Nephron (organoid): ENCODE data around the gene KLHL17.

Source experiments
- H3K27ac Mint-ChIP-seq, 3 experiments: 2 replicates each; pipeline ENCODE4 v1.8.0; 2020; ENCODE audit warnings: mixed read lengths in 3 of 3, mild to moderate bottlenecking in 2 of 3, moderate library complexity in 1 of 3
- H3K27me3 Mint-ChIP-seq: 2 replicates; pipeline ENCODE4 v1.8.0; 2021; ENCODE audit warnings: low read depth, mild to moderate bottlenecking, moderate library complexity, mixed read lengths
- H3K36me3 Mint-ChIP-seq: 2 replicates; pipeline ENCODE4 v1.8.0; 2020; ENCODE audit warnings: low read depth, mixed read lengths
- H3K4me1 Mint-ChIP-seq: 2 replicates; pipeline ENCODE4 v1.8.0; 2020; ENCODE audit warnings: mixed read lengths
- H3K4me3 Mint-ChIP-seq, 3 experiments: 2 replicates each; pipeline ENCODE4 v1.8.0; 2020; ENCODE audit warnings: mild to moderate bottlenecking in 3 of 3, mixed read lengths in 3 of 3, moderate library complexity in 2 of 3
- H3K9me3 Mint-ChIP-seq: 2 replicates; pipeline ENCODE4 v1.8.0; 2020; ENCODE audit warnings: mixed read lengths
- CTCF ChIP-seq, 3 experiments: fragments of 200-600 bp; sonication (generic); IDR thresholded peaks; one replicate each; pipeline ENCODE4 v1.5.0; 2021; ENCODE audit warnings: antibody characterized with exemption in 3 of 3; ENCODE audit not compliant: unreplicated experiment in 3 of 3

Gene KLHL17

GRCh38 chr1:978069-978834 lies 17.9 kb downstream of the KLHL17 start:
- Mint-ChIP-seq H3K4me1 (no peaks in the 10 kb centered on the region), H3K4me3 (peak overlapping the region; percentile 44 to 49 (median 46)), H3K9me3 (peaks cover 3% of the 10 kb centered on the region), H3K27ac (no peak overlapping the region), H3K36me3 (peaks cover 4% of the 10 kb centered on the region), H3K27me3 (peaks cover 31% of the 10 kb centered on the region)
- TF ChIP-seq CTCF (IDR thresholded peaks at IDR 0.05; ENCODE audit: unreplicated experiment in 3 of 3), result no peak

GRCh38 chr1:978835-979743 lies 18.7 kb downstream of the KLHL17 start:
- Mint-ChIP-seq H3K9me3 (peaks cover 3% of the 10 kb centered on the region), H3K27ac (no peak overlapping the region), H3K4me3 (no peak overlapping the region), H3K36me3 (peaks cover 4% of the 10 kb centered on the region), H3K4me1 (no peaks in the 10 kb centered on the region), H3K27me3 (peaks cover 38% of the 10 kb centered on the region)
- no peak for TF ChIP-seq CTCF (IDR thresholded peaks at IDR 0.05; ENCODE audit: unreplicated experiment in 3 of 3)

- no peak overlapping the region for H3K4me3 Mint-ChIP-seq
- peaks cover 4% of the 10 kb centered on the region for H3K36me3 Mint-ChIP-seq
- H3K9me3 Mint-ChIP-seq, result peaks cover 3% of the 10 kb centered on the region
- no peaks in the 10 kb centered on the region for H3K4me1 Mint-ChIP-seq
- TF ChIP-seq CTCF (IDR thresholded peaks at IDR 0.05; ENCODE audit: unreplicated experiment in 3 of 3), result no peak
- H3K27ac Mint-ChIP-seq, result no peak overlapping the region
- peaks cover 33% of the 10 kb centered on the region for H3K27me3 Mint-ChIP-seq
These were observed 19.3 kb downstream of the KLHL17 start for GRCh38 chr1:979744-980072.

GRCh38 chr1:980137-980571 lies 19.8 kb downstream of the KLHL17 start:
- peaks cover 4% of the 10 kb centered on the region for H3K36me3 Mint-ChIP-seq
- no peak for TF ChIP-seq CTCF (IDR thresholded peaks at IDR 0.05; ENCODE audit: unreplicated experiment in 3 of 3)
- H3K9me3 Mint-ChIP-seq, result peaks cover 3% of the 10 kb centered on the region
- H3K4me3 Mint-ChIP-seq, result no peak overlapping the region
- H3K27me3 Mint-ChIP-seq, result peaks cover 33% of the 10 kb centered on the region
- no peaks in the 10 kb centered on the region for H3K4me1 Mint-ChIP-seq
- no peak overlapping the region for H3K27ac Mint-ChIP-seq

GRCh38 chr1:980602-981395 lies 20.4 kb downstream of the KLHL17 start:
- H3K4me1 Mint-ChIP-seq, result peaks cover 6% of the 10 kb centered on the region
- peaks cover 3% of the 10 kb centered on the region for H3K9me3 Mint-ChIP-seq
- peaks cover 35% of the 10 kb centered on the region for H3K27me3 Mint-ChIP-seq
- peaks cover 4% of the 10 kb centered on the region for H3K36me3 Mint-ChIP-seq
- no peak for TF ChIP-seq CTCF (IDR thresholded peaks at IDR 0.05; ENCODE audit: unreplicated experiment in 3 of 3)
- H3K4me3 Mint-ChIP-seq, result no peak overlapping the region
- H3K27ac Mint-ChIP-seq, result no peak overlapping the region
